ENCODE measurements around the gene TEDC2.

DNA sequence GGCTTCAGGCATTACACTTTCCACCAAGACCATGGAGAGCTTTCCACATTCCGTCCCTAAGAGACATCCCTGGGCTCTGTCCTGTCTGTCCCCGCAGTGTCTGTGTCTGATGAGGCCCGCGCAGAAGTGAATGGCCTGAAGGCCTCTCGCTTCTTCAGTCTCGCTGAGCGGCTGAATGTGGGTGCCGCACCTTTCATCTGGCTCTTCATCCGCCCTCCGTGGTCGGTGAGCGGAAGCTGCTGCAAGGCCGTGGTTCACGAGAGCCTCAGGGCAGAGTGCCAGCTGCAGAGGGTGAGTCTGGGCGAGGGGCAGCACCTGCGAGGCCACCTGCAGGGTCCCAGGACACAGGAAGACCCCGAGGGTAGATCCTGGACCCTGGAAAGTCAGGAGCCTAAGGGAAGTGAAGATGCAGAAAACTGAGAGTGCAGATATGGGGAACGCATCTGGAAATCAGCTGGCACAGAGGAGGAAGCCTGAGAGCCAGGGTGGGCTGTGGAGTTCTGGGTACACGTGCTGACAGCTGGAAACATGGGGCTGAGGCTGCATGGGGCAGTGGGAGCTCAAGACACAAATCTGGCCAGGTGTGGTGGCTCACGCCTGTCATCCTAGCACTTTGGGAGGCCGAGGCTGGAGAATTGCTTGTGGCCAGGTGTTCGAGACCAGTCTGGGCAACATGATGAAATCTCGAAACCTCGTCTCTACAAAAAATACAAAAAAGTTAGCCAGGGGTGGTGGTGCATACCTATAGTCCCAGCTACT, 22.7 kb upstream of the TEDC2 start:
- TF ChIP-seq, protein P1, sequence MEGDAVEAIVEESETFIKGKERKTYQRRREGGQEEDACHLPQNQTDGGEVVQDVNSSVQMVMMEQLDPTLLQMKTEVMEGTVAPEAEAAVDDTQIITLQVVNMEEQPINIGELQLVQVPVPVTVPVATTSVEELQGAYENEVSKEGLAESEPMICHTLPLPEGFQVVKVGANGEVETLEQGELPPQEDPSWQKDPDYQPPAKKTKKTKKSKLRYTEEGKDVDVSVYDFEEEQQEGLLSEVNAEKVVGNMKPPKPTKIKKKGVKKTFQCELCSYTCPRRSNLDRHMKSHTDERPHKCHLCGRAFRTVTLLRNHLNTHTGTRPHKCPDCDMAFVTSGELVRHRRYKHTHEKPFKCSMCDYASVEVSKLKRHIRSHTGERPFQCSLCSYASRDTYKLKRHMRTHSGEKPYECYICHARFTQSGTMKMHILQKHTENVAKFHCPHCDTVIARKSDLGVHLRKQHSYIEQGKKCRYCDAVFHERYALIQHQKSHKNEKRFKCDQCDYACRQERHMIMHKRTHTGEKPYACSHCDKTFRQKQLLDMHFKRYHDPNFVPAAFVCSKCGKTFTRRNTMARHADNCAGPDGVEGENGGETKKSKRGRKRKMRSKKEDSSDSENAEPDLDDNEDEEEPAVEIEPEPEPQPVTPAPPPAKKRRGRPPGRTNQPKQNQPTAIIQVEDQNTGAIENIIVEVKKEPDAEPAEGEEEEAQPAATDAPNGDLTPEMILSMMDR (IDR thresholded peaks at IDR 0.05): no peak
- no peak for TF ChIP-seq NFIC (IDR thresholded peaks at IDR 0.05; ENCODE audit: borderline replicate concordance)
- no peak for TF ChIP-seq EP300 (IDR thresholded peaks at IDR 0.05; ENCODE audit: borderline replicate concordance in 1 of 2, low read depth in 1 of 2, low read length in 1 of 2)
